HG02943 (cell line): ENCODE measurements around the gene VAT1L.
A peak's percentile ranks its signal among the peaks of the same experiment; 100 is the strongest.

Experiments used
- ATAC-seq: cut with Tn5 transposase; IDR thresholded peaks from one replicate; pipeline ENCODE4 v1.9.1; 2021; ENCODE audit warnings: mild to moderate bottlenecking, low read depth, moderate library complexity; ENCODE audit not compliant: unreplicated experiment

The VAT1L gene

GRCh38 chr16:77868052-77868451 lies 79.7 kb downstream of the VAT1L start:
- ATAC-seq = no peak

DNA sequence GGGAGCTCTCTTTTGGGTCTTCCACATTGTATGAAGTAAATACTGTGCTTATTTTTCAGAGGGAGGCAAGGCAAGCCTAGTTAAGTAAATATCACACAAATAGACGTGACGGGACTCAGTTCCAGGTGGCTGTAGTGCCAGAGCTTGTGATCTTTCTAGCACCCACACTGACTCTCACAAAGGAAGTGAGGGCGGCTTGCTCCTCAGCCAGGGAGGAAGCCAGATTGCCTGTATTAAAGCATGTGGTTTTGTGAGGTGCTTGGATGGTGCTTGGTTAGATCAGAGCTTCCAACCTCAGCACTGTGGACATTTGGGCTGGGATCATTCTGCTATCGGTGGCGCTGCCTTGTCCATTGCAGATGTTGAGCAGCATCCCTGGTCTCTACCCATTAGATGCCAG lies 80.1 kb downstream of the VAT1L start:
- ATAC-seq = peak; percentile 74

DNA sequence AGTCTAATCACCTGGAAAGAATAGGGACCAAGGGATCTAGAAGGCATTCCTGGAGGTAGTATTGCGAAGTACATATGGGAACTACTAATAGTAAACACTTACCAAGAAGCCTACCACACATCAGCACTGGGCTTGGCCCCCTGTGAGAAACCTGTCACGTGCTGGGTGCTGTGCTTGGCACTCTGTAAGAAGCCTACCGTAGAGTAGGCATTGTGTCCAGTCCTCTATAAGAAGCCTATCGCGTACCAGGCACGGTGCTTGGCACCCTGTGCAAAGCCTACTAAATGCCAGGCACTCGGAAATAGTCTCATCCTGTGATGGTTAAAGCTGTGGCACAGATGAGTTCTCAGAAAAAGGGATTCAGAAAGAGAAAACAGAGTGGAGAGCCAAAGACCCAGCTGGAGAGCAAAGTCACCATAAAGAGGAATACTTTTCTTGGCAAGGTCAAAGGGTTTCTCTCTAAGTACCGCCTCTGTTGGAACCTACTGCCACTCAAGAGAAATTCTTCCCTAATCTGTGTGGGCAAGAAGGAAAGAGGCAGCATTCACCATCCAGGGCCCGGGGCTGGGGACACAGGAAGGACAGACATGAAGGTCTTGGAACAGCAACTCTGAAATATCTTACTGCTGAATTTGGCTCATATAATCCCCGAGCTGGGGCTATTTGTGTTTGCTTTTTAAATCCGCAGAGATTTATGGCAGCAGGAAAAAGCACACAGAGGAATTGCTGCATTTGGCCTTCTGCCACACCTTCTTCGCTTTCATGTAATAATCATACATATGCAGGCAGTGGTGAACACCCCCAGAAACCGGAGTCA lies 81.8 kb downstream of the VAT1L start:
- ATAC-seq = no peak

DNA sequence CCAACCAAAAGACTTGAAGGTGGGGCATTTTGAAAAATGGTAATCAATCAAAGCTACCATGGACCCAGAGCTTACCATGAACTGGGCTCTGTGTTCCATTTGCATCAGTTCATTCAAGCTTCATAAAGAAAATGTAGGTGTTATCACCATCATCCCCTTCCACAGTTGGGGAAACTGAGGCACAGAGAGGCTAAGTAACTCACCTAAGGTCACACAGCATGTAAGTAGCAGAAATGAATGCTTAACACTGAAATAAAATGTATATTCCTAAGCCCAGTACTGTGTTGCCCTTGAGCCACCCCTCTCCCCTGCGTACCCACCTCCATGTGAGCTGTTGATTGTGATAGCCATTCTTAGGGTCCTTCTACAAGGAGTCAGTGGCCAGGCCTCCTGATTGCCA lies 83.6 kb downstream of the VAT1L start:
- no peak for ATAC-seq

DNA sequence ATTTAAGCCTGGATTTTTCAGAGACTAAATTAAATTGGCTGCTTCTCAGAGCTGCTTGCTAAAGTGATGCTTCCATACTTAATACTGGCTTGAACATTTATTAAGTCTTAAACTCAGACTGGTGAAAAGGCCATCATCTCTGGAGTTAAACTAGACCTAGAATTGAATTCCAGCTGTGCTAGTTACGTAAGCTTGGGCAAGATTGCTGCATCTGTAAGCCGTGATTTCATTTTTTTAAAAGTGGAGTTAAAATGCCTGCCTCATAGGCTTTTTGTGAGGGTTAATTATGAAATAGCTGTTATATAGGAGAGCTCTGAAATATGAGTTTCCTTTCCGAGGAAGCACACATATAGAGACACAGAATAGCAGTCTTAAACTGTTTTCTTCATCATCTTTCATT lies 84.7 kb downstream of the VAT1L start:
- ATAC-seq = no peak

- ATAC-seq = no peak
Measured at GRCh38 chr16:77874347-77874746, 86.0 kb downstream of the VAT1L start.

- no peak for ATAC-seq
Measured at GRCh38 chr16:77876776-77877175, 88.4 kb downstream of the VAT1L start.

GRCh38 chr16:77877712-77878347 lies 89.5 kb downstream of the VAT1L start:
- no peak for ATAC-seq

GRCh38 chr16:77881355-77882030 lies 93.1 kb downstream of the VAT1L start:
- ATAC-seq = no peak

- ATAC-seq = no peak
Measured at GRCh38 chr16:77882358-77882757, 94.0 kb downstream of the VAT1L start.

GRCh38 chr16:77885571-77886295 lies 97.4 kb downstream of the VAT1L start:
- no peak for ATAC-seq

GRCh38 chr16:77888871-77889270 lies 100.5 kb downstream of the VAT1L start:
- no peak for ATAC-seq

GRCh38 chr16:77890075-77890474 lies 101.7 kb downstream of the VAT1L start:
- ATAC-seq = no peak

DNA sequence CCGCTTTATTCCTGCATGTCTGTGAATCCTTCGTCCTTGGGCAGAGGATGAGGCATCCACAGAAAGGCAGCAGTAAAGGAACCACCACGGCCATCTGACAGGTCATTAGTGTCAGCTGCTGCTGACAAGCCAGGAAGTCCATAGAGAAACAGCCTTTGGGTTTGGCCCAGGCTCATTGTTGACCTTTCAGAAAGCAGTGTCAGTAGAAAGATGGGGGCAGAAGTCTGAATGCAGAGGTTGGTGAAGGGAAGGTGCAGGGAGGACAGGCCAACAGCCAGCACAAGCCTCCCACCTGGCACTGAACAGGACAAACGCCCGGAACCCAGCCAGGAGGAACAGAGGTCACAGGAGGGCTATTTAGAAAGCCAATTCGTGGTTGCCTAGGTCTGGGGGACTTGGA lies 105.8 kb downstream of the VAT1L start:
- no peak for ATAC-seq

- ATAC-seq = no peak
Measured at GRCh38 chr16:77895962-77896361, 107.6 kb downstream of the VAT1L start.

DNA sequence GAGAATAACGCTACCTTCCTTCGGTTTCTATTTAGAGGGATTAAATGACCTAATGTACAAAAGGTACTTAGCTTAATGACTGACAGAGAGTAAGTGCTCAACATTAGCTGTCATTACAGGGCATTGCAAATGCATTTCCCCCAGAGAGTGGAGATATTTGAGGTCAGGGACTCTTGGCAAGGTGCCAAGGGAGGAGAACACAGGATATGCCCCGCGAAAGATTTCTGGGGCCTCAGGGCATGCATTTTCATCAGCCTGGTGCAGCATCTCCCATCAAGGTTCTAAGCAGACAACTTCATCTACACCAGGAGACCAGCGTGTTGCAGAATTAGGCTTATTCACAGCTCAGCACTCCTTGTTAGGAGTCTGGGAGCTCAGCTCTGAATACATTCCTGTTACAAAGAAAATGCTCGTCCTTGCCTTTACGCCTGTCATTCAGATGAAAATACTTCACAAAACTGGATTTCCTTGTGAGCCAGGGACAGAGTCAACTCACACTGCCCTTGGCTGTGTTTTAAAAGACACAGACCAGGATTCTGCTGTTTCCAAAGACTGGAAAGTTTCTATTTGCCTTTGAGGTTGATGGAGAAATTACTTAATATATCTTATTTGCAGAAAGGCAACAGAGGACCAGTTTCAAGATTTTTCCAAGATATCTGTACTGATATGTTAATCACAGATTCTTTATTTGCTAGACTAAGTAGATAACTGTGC lies 108.2 kb downstream of the VAT1L start:
- no peak for ATAC-seq

- ATAC-seq = no peak
Measured at GRCh38 chr16:77897129-77897437, 108.7 kb downstream of the VAT1L start.

GRCh38 chr16:77897831-77898605 lies 109.7 kb downstream of the VAT1L start:
- ATAC-seq = no peak

DNA sequence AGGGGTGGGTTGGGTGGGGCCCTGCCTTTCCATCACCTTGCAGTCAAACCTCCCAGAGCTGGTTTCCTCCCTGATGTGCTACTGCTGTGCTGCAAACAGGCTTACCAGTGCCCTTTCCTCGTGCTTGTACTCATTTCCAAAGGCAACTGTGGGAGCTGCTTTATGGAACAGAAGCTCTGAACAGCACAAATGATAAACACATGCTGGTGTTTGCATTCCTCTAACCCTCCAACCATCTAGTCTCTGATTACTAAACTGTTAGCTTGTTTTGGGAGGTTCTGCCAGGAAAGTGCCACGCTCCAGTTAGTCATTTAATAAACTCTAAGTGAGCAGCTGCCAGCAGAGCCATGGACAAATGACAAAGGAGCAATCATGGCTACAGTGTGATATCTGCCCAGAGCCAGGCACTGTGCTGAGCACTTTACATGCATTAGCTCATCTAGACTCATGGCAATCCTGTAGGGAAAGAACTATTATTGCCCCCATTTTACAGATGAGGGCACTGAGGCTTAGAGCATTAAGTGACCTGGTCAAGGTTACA lies 110.4 kb downstream of the VAT1L start:
- no peak for ATAC-seq
